HG02943 (cell line): ENCODE results near the gene ATRNL1.
"Not testable (repeated sequence)": the region's sequence is repeated elsewhere in the genome, so short reads cannot be mapped to it uniquely, and the experiment has no call there.

Source experiments
- ATAC-seq: cut with Tn5 transposase; IDR thresholded peaks from one replicate; pipeline ENCODE4 v1.9.1; 2021; ENCODE audit warnings: mild to moderate bottlenecking, low read depth, moderate library complexity; ENCODE audit not compliant: unreplicated experiment

ATRNL1 gene

DNA sequence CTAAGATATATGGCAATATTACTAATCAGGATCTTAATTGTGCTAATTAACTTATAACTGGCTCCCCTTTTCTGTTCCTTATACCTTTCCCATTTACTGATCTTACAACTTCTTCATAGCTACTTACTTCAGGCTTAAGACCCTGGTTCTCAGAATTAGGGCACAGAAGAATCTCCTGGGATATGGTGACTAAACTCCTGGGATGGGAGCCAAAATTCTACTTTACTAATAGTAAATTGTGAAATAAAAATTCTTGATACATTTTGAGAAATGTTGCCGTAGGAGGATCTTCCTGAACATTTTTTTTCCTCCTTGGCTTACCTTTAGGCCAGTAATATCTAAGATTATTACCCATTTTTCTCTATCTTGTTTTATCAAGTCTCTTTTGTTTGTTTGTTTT is 309.5 kb downstream of the ATRNL1 start:
- no peak for ATAC-seq

- ATAC-seq, result not testable (repeated sequence)
Observed at GRCh38 chr10:115405838-115406237, 312.7 kb downstream of the ATRNL1 start.

DNA sequence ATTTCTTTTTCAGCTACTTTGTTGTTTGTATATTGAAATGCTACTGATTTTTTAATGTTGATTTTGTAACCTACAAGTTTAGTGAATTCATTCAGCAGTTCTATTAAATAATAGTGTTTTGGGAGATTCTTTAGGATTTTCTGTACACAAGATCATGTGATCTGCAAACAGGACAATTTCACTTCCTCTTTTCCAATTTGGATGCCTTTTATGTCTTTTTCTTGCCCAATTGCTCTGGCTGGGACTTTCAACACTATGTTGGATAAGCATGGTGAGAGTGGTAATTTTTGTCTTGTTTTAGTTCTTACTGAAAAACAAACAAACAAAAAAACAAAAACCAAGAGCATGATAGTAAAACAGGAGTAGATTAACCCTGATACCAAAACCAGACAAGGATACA is 316.2 kb downstream of the ATRNL1 start:
- ATAC-seq, result no peak

GRCh38 chr10:115417585-115418265 is 324.6 kb downstream of the ATRNL1 start:
- ATAC-seq, result peak; percentile 63

- ATAC-seq, result no peak
Observed at GRCh38 chr10:115422624-115423023, 329.5 kb downstream of the ATRNL1 start.

DNA sequence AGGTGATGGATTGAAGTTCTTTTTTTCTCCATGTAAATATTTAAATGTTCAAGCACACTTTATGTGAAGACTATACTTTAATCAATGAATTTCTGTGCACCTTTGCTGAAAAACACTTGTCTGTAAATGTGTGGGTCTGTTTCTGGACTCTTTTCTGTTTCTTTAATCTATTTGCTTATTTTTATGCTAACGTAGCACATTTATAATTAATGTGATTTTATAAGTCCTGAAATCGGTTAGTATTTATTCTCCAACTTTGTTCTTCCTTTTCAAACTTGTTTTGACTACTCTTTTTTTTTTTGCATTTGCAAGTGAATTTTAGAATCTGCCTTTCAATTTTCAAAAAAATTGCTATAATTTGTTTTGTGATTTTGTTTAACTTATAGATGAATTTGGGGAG is 334.4 kb downstream of the ATRNL1 start:
- ATAC-seq, result no peak

DNA sequence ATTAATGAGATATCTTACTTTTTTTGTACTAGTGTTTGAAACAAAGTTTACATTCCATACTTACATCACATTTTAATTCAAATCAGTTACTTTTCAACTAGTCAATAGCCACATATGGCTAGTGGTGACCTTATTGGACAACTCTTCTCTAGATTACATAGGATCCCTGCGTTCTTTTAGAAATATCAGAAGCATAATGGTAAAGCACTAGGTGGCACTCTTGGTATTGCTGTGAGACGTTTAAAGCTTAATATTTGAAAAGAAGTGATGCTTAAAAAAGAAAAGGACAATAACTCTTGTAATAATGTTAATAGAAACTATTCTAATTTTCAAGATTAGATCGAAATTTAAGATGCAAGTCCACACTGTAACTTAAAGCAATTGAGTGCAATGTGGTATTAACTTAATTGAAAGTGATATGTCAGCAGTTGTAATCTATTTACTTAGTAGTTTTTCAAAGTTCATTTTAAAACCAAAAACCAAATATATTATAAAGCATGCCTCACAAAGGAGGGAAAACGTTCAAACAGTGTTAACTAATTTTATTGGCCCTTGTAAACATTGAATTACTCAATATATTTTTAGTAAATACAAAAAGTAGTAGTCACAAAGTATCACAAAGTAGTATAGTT is 339.1 kb downstream of the ATRNL1 start:
- ATAC-seq, result no peak

DNA sequence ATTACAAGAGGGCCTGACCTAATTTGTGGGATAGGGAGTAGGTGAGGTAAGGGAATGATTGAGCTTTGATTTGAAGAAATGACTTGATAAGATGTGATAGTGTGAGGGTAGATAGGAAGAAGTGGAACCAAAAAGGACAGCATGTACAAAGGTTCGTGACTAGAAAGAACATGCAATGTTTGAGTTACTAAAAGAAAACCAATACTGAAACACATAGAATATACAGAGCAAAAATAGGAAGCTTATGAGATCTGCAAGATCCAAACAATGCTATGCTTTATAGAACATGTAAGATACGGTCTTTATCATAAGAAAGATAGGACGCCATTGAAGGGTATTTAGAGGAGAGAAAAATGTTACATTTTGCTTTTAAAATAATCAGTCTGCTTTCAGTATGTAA is 343.8 kb downstream of the ATRNL1 start:
- ATAC-seq, result no peak

GRCh38 chr10:115441907-115442545 is 348.9 kb downstream of the ATRNL1 start:
- no peak for ATAC-seq

DNA sequence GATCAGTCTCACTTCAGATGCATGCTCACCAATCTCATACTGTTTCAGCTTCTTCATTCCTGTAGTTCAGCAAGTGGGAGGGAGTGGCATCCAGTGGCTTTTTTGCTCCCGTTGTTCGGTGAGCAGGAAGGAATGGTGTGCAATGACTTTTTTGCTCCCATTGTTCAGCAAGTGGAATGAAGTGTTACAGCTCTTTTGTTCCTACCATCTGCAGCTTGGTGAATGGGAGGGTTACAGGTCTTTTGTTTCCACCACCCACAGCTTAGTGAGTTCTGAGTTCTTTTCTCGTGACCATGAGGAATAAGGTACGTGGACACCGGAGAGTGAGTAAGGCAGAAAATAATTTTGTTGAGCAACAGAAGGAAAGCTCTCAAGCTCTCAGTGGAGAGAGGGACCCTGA is 363.6 kb downstream of the ATRNL1 start:
- ATAC-seq, result no peak

- no peak for ATAC-seq
Observed at GRCh38 chr10:115483294-115483693, 390.1 kb downstream of the ATRNL1 start.

DNA sequence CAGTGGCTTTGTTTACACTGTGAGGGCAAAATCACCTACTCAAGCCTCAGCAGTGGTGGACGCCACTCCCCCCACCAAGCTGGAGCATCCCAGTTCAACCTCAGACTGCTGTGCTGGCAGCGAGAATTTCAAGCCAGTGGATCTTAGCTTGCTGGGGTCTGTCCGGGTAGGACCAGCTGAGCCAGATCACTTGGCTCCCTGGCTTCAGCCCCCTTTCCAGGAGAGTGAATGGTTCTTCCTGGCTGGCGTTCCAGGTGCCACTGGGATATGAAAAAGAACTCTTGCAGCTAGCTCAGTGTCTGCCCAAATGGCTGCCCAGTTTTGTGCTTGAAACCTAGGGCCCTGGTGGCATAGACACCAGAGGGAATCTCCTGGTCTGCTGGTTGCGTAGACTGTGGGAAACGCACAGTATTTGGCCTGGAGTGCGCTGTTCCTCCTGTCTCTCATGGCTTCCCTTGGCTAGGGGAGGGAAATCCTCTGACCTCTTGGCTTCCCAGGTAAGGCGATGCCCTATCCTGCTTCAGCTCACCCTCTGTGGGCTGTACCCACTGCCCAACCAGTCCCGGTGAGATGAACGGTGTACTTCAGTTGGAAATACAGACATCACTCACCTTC is 398.5 kb downstream of the ATRNL1 start:
- ATAC-seq, result no peak

GRCh38 chr10:115503546-115503945 is 410.4 kb downstream of the ATRNL1 start:
- ATAC-seq, result no peak

DNA sequence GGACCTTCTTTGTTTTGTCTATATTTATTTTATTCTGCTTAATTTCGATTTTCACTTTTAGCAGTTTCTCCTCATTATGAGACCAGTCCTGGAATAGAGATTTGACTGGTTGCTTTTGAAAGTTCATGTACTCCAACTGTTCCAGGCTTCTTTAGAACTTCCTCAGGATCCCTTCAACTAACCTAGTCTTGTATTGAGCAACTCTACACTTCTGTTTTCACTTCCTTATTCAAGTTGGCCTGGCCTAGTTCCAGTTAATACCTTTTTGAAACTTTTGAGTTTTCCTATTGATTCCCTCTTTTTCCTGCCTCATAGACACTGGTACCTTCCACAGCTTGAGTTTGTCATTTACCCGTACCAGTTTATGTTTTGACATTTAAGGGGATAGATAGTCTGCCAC is 421.7 kb downstream of the ATRNL1 start:
- no peak for ATAC-seq

- no peak for ATAC-seq
Observed at GRCh38 chr10:115525141-115525540, 432.0 kb downstream of the ATRNL1 start.

DNA sequence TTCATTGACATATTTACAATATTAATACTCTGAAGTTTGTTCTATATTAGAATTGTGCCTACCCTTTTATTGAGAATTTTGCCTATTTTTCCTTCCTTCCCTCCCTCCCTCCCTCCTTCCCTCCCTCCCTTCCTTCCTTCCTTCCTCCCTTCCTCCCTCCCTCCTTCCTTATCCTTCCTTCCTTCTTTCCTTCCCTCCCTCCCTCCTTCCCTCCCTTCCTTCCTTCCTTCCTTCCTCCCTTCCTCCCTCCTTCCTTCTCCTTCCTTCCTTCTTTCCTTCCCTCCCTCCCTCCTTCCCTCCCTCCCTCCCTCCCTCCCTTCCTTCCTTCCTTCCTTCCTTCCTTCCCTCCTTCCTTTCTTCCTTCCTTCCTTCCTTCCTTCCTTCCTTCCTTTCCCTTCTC is 434.5 kb downstream of the ATRNL1 start:
- ATAC-seq, result not testable (repeated sequence)

GRCh38 chr10:115536401-115536800 is 443.2 kb downstream of the ATRNL1 start:
- ATAC-seq, result not testable (repeated sequence)

DNA sequence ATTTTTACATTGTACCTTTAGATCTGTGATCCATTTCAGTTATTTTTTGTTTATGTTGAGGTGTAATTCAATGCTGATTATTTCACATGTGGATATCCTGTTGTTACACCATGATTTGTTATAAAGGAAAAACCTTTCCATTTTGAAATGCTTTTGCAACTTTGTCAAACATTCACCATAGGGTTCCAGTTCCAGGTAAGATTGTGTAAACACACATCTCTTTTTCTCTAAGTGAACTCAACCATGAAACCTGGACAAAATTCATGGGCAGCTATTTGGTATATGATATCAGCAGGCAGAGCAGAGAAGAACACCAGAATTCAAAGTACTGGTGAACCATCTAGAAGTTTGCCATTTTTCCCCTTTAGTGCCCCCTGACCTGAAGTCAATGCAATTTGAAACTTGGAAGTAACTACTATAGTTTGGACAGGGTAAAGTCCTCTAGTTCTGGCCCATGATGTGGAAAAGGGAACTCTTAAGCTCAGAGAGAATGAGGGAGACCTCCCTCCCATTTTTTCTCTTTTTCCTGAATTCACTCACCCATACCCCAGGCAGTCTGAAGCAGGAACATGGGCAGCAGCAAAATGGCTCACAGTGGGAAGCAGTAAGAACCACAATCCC is 446.1 kb downstream of the ATRNL1 start:
- no peak for ATAC-seq

- no peak for ATAC-seq
Observed at GRCh38 chr10:115555887-115556402, 462.8 kb downstream of the ATRNL1 start.

- ATAC-seq, result no peak
Observed at GRCh38 chr10:115558252-115558651, 465.1 kb downstream of the ATRNL1 start.

DNA sequence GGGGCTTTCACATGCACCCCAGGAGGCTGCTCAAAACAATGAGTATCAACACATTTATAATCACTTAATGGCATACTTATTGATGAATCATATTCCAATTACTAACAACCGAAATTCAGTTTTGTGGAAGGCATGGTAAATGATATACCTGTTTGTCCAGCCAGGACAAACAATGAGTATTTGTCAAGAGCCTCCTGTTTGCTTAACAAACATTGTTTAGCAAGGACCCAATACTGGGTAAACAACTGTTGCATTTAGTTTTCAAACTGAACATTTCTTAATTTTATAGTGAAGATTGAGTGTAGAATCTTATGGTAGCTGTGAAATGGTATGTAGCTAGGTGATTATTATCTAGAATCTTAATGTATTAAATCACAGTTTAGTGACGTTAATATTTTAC is 473.7 kb downstream of the ATRNL1 start:
- no peak for ATAC-seq
